ENCODE measurements around the gene S100A9.
"Not testable (repeated sequence)": the region's sequence is repeated elsewhere in the genome, so short reads cannot be mapped to it uniquely, and the experiment has no call there.

- TF ChIP-seq CREB1 (CRISPR knock-in tag; IDR thresholded peaks at IDR 0.05; ENCODE audit: low read depth); ZNF331 (CRISPR knock-in tag; IDR thresholded peaks at IDR 0.05; ENCODE audit: low read depth); EZH2phosphoT487 (IDR thresholded peaks at IDR 0.05; ENCODE audit: unreplicated experiment): not testable (repeated sequence)
- TF ChIP-seq, protein P1, sequence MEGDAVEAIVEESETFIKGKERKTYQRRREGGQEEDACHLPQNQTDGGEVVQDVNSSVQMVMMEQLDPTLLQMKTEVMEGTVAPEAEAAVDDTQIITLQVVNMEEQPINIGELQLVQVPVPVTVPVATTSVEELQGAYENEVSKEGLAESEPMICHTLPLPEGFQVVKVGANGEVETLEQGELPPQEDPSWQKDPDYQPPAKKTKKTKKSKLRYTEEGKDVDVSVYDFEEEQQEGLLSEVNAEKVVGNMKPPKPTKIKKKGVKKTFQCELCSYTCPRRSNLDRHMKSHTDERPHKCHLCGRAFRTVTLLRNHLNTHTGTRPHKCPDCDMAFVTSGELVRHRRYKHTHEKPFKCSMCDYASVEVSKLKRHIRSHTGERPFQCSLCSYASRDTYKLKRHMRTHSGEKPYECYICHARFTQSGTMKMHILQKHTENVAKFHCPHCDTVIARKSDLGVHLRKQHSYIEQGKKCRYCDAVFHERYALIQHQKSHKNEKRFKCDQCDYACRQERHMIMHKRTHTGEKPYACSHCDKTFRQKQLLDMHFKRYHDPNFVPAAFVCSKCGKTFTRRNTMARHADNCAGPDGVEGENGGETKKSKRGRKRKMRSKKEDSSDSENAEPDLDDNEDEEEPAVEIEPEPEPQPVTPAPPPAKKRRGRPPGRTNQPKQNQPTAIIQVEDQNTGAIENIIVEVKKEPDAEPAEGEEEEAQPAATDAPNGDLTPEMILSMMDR (conservative IDR thresholded peaks at IDR 0.05; ENCODE audit: low read depth in 2 of 2) = not testable (repeated sequence)
Measured at GRCh38 chr1:153407274-153407673, 49.6 kb downstream of the S100A9 start.
